ENCODE results near the gene NKAIN4. TPM values are rescaled to one million over a fixed set of nuclear protein-coding genes. Genes with fewer than 3 reads are reported as not detected.

NKAIN4 gene
- total RNA-seq, 2 experiments from 2014 or later: not detected

- Mint-ChIP-seq H3K27me3 (peaks cover 5% of the 10 kb centered on the region), H3K27ac (no peak overlapping the region), H3K4me3 (no peak overlapping the region), H3K36me3 (ENCODE audit: low read depth) (no peaks in the 10 kb centered on the region), H3K9me3 (no peaks in the 10 kb centered on the region), H3K4me1 (ENCODE audit: low read depth) (peaks cover 9% of the 10 kb centered on the region)
- ATAC-seq (no peak), DNase-seq (no peak)
- ChIA-PET CTCF (interaction anchor here (1.3 to 1.5 kb wide), 2 partner anchors 46 to 52 kb away, joined by 3 to 6 read pairs; no protein-coding TSS in a partner anchor), POLR2A (no interaction called here)
- TF ChIP-seq, protein P1, sequence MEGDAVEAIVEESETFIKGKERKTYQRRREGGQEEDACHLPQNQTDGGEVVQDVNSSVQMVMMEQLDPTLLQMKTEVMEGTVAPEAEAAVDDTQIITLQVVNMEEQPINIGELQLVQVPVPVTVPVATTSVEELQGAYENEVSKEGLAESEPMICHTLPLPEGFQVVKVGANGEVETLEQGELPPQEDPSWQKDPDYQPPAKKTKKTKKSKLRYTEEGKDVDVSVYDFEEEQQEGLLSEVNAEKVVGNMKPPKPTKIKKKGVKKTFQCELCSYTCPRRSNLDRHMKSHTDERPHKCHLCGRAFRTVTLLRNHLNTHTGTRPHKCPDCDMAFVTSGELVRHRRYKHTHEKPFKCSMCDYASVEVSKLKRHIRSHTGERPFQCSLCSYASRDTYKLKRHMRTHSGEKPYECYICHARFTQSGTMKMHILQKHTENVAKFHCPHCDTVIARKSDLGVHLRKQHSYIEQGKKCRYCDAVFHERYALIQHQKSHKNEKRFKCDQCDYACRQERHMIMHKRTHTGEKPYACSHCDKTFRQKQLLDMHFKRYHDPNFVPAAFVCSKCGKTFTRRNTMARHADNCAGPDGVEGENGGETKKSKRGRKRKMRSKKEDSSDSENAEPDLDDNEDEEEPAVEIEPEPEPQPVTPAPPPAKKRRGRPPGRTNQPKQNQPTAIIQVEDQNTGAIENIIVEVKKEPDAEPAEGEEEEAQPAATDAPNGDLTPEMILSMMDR (IDR thresholded peaks at IDR 0.05): no peak
- intact Hi-C loops (cut with micrococcal nuclease): no loop called here
These were observed 14.6 kb upstream of the NKAIN4 start for GRCh38 chr20:63268671-63269439.

GRCh38 chr20:63268256-63268655 is 14.0 kb upstream of the NKAIN4 start:
- TF ChIP-seq, protein P1 (IDR thresholded peaks at IDR 0.05): no peak
- Mint-ChIP-seq H3K27ac (no peak overlapping the region), H3K4me1 (ENCODE audit: low read depth) (peaks cover 5% of the 10 kb centered on the region), H3K9me3 (no peaks in the 10 kb centered on the region), H3K4me3 (no peak overlapping the region), H3K27me3 (peaks cover 5% of the 10 kb centered on the region), H3K36me3 (ENCODE audit: low read depth) (no peaks in the 10 kb centered on the region)
- intact Hi-C loops (cut with micrococcal nuclease): no loop called here
- DNase-seq (no peak), ATAC-seq (no peak)
- ChIA-PET CTCF (interaction anchor here (1.3 to 1.5 kb wide), 2 partner anchors 45 to 51 kb away, joined by 3 to 6 read pairs; no protein-coding TSS in a partner anchor), POLR2A (no interaction called here)

GRCh38 chr20:63267691-63268090 is 13.4 kb upstream of the NKAIN4 start:
- H3K36me3 Mint-ChIP-seq (ENCODE audit: low read depth): no peaks in the 10 kb centered on the region
- peaks cover 8% of the 10 kb centered on the region for H3K27me3 Mint-ChIP-seq
- ATAC-seq: no peak
- no peaks in the 10 kb centered on the region for H3K9me3 Mint-ChIP-seq
- peaks cover 5% of the 10 kb centered on the region for H3K4me1 Mint-ChIP-seq (ENCODE audit: low read depth)
- intact Hi-C loops (cut with micrococcal nuclease): no loop called here
- ChIA-PET CTCF (interaction anchor here (1.5 kb wide), 1 partner anchor 51 kb away, joined by 3 read pairs; no protein-coding TSS in a partner anchor), POLR2A (interaction anchor here (0.6 kb wide), 1 partner anchor 87 kb away, joined by 3 read pairs; no protein-coding TSS in a partner anchor)
- H3K27ac Mint-ChIP-seq: no peak overlapping the region
- TF ChIP-seq, protein P1 (IDR thresholded peaks at IDR 0.05): no peak
- no peak for DNase-seq
- no peak overlapping the region for H3K4me3 Mint-ChIP-seq

GRCh38 chr20:63265891-63266515 is 11.7 kb upstream of the NKAIN4 start:
- no peaks in the 10 kb centered on the region for H3K9me3 Mint-ChIP-seq
- no peaks in the 10 kb centered on the region for H3K36me3 Mint-ChIP-seq (ENCODE audit: low read depth)
- ATAC-seq (no peak), DNase-seq (no peak)
- CTCF ChIA-PET: interaction anchor here (0.7 kb wide), 1 partner anchor 43 kb away, joined by 3 read pairs; no protein-coding TSS in a partner anchor
- no peak overlapping the region for H3K27ac Mint-ChIP-seq
- peaks cover 7% of the 10 kb centered on the region for H3K4me1 Mint-ChIP-seq (ENCODE audit: low read depth)
- intact Hi-C loops (cut with micrococcal nuclease): no loop called here
- TF ChIP-seq, protein P1 (IDR thresholded peaks at IDR 0.05): no peak
- peaks cover 11% of the 10 kb centered on the region for H3K27me3 Mint-ChIP-seq
- POLR2A ChIA-PET: no interaction called here
- H3K4me3 Mint-ChIP-seq: no peak overlapping the region

GRCh38 chr20:63264519-63264918 is 10.3 kb upstream of the NKAIN4 start:
- DNase-seq (no peak), ATAC-seq (no peak)
- H3K27me3 Mint-ChIP-seq: peaks cover 11% of the 10 kb centered on the region
- no peak overlapping the region for H3K4me3 Mint-ChIP-seq
- TF ChIP-seq, protein P1 (IDR thresholded peaks at IDR 0.05): no peak
- H3K36me3 Mint-ChIP-seq (ENCODE audit: low read depth): no peaks in the 10 kb centered on the region
- H3K4me1 Mint-ChIP-seq (ENCODE audit: low read depth): peaks cover 7% of the 10 kb centered on the region
- no peaks in the 10 kb centered on the region for H3K9me3 Mint-ChIP-seq
- ChIA-PET CTCF (interaction anchor here (1.2 kb wide), 1 partner anchor 118 kb away, joined by 3 read pairs; no protein-coding TSS in a partner anchor), POLR2A (no interaction called here)
- intact Hi-C loops (cut with micrococcal nuclease): no loop called here
- H3K27ac Mint-ChIP-seq: no peak overlapping the region
